ENCODE data around the gene RARRES2. TPM values are rescaled to one million over a fixed set of nuclear protein-coding genes. Genes with fewer than 3 reads are reported as not detected.
"Not testable (repeated sequence)": the region's sequence is repeated elsewhere in the genome, so short reads cannot be mapped to it uniquely, and the experiment has no call there.

Gene RARRES2
- polyA plus RNA-seq, 1 of the 3 experiments (the other 2 are of a cell fraction) = 0.43 TPM

GRCh38 chr7:150295614-150296013 is 45.8 kb downstream of the RARRES2 start:
- H3K79me2 ChIP-seq (ENCODE audit: insufficient read depth); H3K4me1 ChIP-seq (ENCODE audit: control insufficient read depth in 1 of 2, insufficient read depth in 2 of 2, low read depth in 1 of 2, low read length in 1 of 2); H4K20me1 ChIP-seq (ENCODE audit: insufficient read depth); H3K27ac ChIP-seq (ENCODE audit: low read depth in 2 of 2, low read length in 1 of 2); DNase-seq; POLR2A ChIA-PET; H3F3A ChIP-seq (replicated peaks; ENCODE audit: insufficient read depth); H3K9ac ChIP-seq; H3K4me3 ChIP-seq (ENCODE audit: low read depth in 2 of 2, low read length in 1 of 2); CTCF ChIA-PET; H3K27me3 ChIP-seq (ENCODE audit: insufficient read depth); H3K36me3 ChIP-seq (replicated peaks in 1 of 2; ENCODE audit: control insufficient read depth in 1 of 2, insufficient read depth in 2 of 2, low read length in 1 of 2); H3K9me2 ChIP-seq; H2AFZ ChIP-seq (ENCODE audit: low read depth); H3K4me2 ChIP-seq; H3K9me3 ChIP-seq: not testable (repeated sequence)
- WGBS (ENCODE audit: low lambda C conversion rate) = 74% methylated on average over 3 of the region's 8 CpGs

DNA sequence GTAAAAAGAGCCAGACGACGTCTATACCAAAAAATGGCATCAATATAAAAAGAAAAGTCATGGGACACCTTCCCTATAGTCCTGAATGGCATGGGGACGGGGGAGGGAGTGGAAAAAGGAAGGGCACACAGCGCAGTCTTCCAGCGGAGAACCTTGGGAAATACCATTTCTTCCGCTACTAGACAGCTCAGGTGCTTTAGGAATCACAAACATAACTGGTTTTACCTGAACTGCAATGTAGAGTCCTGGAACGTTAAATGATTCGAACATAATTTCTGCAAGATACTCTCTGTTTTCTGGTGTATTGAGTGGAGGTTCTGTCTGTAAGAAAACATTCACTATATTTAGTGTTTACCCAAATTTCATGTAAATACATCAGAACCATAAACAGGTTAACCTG is 46.4 kb downstream of the RARRES2 start:
- not testable (repeated sequence) for H4K20me1 ChIP-seq (ENCODE audit: insufficient read depth)

GRCh38 chr7:150290317-150290716 is 51.1 kb downstream of the RARRES2 start:
- H3K9me3 ChIP-seq; DNase-seq; H3K4me3 ChIP-seq (ENCODE audit: low read depth in 2 of 2, low read length in 1 of 2); H3F3A ChIP-seq (replicated peaks; ENCODE audit: insufficient read depth); H3K4me1 ChIP-seq (ENCODE audit: control insufficient read depth in 1 of 2, insufficient read depth in 2 of 2, low read depth in 1 of 2, low read length in 1 of 2); H3K9me2 ChIP-seq; CTCF ChIA-PET; H3K36me3 ChIP-seq (replicated peaks in 1 of 2; ENCODE audit: control insufficient read depth in 1 of 2, insufficient read depth in 2 of 2, low read length in 1 of 2); H3K9ac ChIP-seq; H3K27me3 ChIP-seq (ENCODE audit: insufficient read depth); H4K20me1 ChIP-seq (ENCODE audit: insufficient read depth); H3K27ac ChIP-seq (ENCODE audit: low read depth in 2 of 2, low read length in 1 of 2); H3K4me2 ChIP-seq; H2AFZ ChIP-seq (ENCODE audit: low read depth); H3K79me2 ChIP-seq (ENCODE audit: insufficient read depth); POLR2A ChIA-PET: not testable (repeated sequence)
- 89% methylated on average over 6 of the region's 6 CpGs for WGBS (ENCODE audit: low lambda C conversion rate)

More for the DNA sequence above, 46.4 kb downstream of the RARRES2 start:
- H3K79me2 ChIP-seq (ENCODE audit: insufficient read depth); H3F3A ChIP-seq (replicated peaks; ENCODE audit: insufficient read depth); DNase-seq; H3K4me3 ChIP-seq (ENCODE audit: low read depth in 2 of 2, low read length in 1 of 2); H3K36me3 ChIP-seq (replicated peaks in 1 of 2; ENCODE audit: control insufficient read depth in 1 of 2, insufficient read depth in 2 of 2, low read length in 1 of 2); H3K9ac ChIP-seq; H3K9me3 ChIP-seq; POLR2A ChIA-PET; CTCF ChIA-PET; H3K9me2 ChIP-seq; H3K27me3 ChIP-seq (ENCODE audit: insufficient read depth); H2AFZ ChIP-seq (ENCODE audit: low read depth); H3K4me2 ChIP-seq; H3K4me1 ChIP-seq (ENCODE audit: control insufficient read depth in 1 of 2, insufficient read depth in 2 of 2, low read depth in 1 of 2, low read length in 1 of 2); H3K27ac ChIP-seq (ENCODE audit: low read depth in 2 of 2, low read length in 1 of 2): not testable (repeated sequence)
- WGBS (ENCODE audit: low lambda C conversion rate) = 77% methylated on average over 8 of the region's 8 CpGs

- 58% methylated on average over 6 of the region's 6 CpGs for WGBS (ENCODE audit: low lambda C conversion rate)
- H3F3A ChIP-seq (replicated peaks; ENCODE audit: insufficient read depth); DNase-seq; H3K9me2 ChIP-seq; H3K4me2 ChIP-seq; H3K79me2 ChIP-seq (ENCODE audit: insufficient read depth); H3K36me3 ChIP-seq (replicated peaks in 1 of 2; ENCODE audit: control insufficient read depth in 1 of 2, insufficient read depth in 2 of 2, low read length in 1 of 2); H3K27me3 ChIP-seq (ENCODE audit: insufficient read depth); H3K4me3 ChIP-seq (ENCODE audit: low read depth in 2 of 2, low read length in 1 of 2); H2AFZ ChIP-seq (ENCODE audit: low read depth); CTCF ChIA-PET; POLR2A ChIA-PET; H3K9me3 ChIP-seq; H3K9ac ChIP-seq; H3K4me1 ChIP-seq (ENCODE audit: control insufficient read depth in 1 of 2, insufficient read depth in 2 of 2, low read depth in 1 of 2, low read length in 1 of 2); H4K20me1 ChIP-seq (ENCODE audit: insufficient read depth); H3K27ac ChIP-seq (ENCODE audit: low read depth in 2 of 2, low read length in 1 of 2): not testable (repeated sequence)
Measured at GRCh38 chr7:150288816-150289215, 52.6 kb downstream of the RARRES2 start.

Other genes starting within 250 kb of the RARRES2 start
- gene LRRC61, start 18.3 kb downstream of the RARRES2 start, polyA plus RNA-seq (2012; rRNA removed) = 0.93 and 0.99 TPM in 2 replicates
- gene ACTR3C, start 18.1 kb downstream of the RARRES2 start, polyA plus RNA-seq (2012; rRNA removed) = 0.16 and 0.35 TPM in 2 replicates
- 87.5 and 91.6 TPM in 2 replicates for gene REPIN1, start 27.2 kb upstream of the RARRES2 start, polyA plus RNA-seq (2012; rRNA removed)
- gene ZNF775, start 37.7 kb upstream of the RARRES2 start, polyA plus RNA-seq (2012; rRNA removed) = 4.6 and 5.0 TPM in 2 replicates
- not detected in 2 replicates for gene GIMAP8, start 109.0 kb upstream of the RARRES2 start, polyA plus RNA-seq (2012; rRNA removed)
- not detected in 2 replicates for gene GIMAP7, start 173.2 kb upstream of the RARRES2 start, polyA plus RNA-seq (2012; rRNA removed)
- not detected in 2 replicates for gene GIMAP4, start 225.8 kb upstream of the RARRES2 start, polyA plus RNA-seq (2012; rRNA removed)

Measured in SK-N-SH (cell line).